BLaER1 (cell line): ENCODE results near the gene FAM174C.

Source experiments
- H3K27ac ChIP-seq: shearing (Covaris generic); formaldehyde crosslinking; 2 replicates; pipeline ENCODE4 v1.8.1; 2022
- H3K27me3 ChIP-seq: shearing (Covaris generic); formaldehyde crosslinking; 2 replicates; pipeline ENCODE4 v1.8.1; 2022
- H3K36me3 ChIP-seq: shearing (Covaris generic); formaldehyde crosslinking; 2 replicates; pipeline ENCODE4 v1.8.1; 2022
- H3K4me1 ChIP-seq: shearing (Covaris generic); formaldehyde crosslinking; 2 replicates; pipeline ENCODE4 v1.8.1; 2022
- H3K4me2 ChIP-seq: shearing (Covaris generic); formaldehyde crosslinking; 2 replicates; pipeline ENCODE4 v1.8.1; 2022
- H3K4me3 ChIP-seq: shearing (Covaris generic); formaldehyde crosslinking; 2 replicates; pipeline ENCODE4 v1.8.1; 2022
- H3K9ac ChIP-seq: shearing (Covaris generic); formaldehyde crosslinking; 2 replicates; pipeline ENCODE4 v1.8.1; 2022
- H3K9me3 ChIP-seq: shearing (Covaris generic); formaldehyde crosslinking; 2 replicates; pipeline ENCODE4 v1.8.1; 2022
- H4K20me1 ChIP-seq: shearing (Covaris generic); formaldehyde crosslinking; 2 replicates; pipeline ENCODE4 v1.8.1; 2022
- Cebpa-rat ChIP-seq: shearing (Covaris generic); IDR thresholded peaks from 2 replicates; pipeline ENCODE4 v1.8.1; 2022

FAM174C gene

DNA sequence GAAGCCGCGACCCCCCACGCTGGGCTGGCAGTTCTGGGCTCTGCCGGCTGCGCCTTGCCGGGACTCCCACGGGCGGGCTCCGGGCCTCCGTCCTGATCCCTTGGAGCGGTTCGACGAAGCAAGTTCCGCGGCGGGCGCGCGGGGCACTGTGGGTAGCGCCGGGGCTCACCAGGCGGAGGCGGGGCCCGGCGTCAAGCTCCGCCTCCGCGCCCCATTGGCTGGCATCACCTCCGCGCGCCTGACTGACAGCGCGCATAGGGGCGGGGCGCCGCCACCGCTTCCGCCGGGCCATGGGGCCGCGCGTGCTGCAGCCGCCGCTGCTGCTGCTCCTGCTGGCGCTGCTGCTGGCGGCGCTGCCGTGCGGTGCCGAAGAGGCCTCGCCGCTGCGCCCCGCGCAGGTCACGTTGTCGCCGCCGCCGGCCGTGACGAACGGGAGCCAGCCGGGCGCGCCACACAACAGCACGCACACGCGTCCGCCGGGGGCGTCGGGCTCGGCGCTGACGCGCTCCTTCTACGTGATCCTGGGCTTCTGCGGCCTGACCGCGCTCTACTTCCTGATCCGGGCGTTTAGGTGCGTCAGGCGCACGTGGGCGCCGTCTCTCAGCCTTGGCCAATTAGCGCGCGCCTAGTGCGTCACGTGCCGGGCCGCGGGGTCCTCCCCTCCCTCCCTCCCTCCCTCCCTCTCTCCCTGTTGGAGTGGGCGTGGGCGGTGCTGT is at the start of gene FAM174C:
FAM174C (plus strand) TSS at position 271 of the 716 bp plus-strand sequence; CDS start at position 291, 20 bp downstream.
- Histone ChIP-seq H3K9ac (peak within 1 kb of the TSS; percentile 95), H3K27me3 (no peaks in the 10 kb centered on the region), H3K9me3 (no peaks in the 10 kb centered on the region), H3K4me1 (peaks cover 71% of the 10 kb centered on the region), H3K27ac (peak within 1 kb of the TSS; percentile 99), H4K20me1 (peaks cover 80% of the 10 kb centered on the region), H3K36me3 (peaks cover 75% of the 10 kb centered on the region), H3K4me3 (peak within 1 kb of the TSS; percentile 80), H3K4me2 (peak within 1 kb of the TSS; percentile 100)
- no peak for TF ChIP-seq Cebpa-rat

DNA sequence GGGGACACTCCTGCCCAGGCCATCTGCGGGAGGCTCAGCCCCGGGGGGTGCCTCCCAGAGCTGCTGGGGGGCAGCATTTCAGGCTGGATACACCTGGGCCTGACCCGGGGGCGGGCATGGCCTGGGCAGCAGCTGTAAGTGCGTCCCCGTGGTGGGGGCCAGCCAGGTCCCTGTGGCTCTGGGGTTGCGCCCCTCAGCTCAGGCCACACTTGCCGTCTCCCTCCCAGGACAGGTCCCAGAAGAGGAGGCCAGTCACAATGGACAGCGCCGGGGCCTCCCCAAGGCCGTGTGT is 49.2 kb upstream of the FAM174C start:
- Histone ChIP-seq H4K20me1 (peaks cover 68% of the 10 kb centered on the region), H3K27me3 (no peaks in the 10 kb centered on the region), H3K4me3 (no peak overlapping the region), H3K4me1 (peaks cover 11% of the 10 kb centered on the region), H3K27ac (no peak overlapping the region), H3K4me2 (no peak overlapping the region), H3K9ac (no peak overlapping the region), H3K36me3 (peaks cover 80% of the 10 kb centered on the region), H3K9me3 (no peaks in the 10 kb centered on the region)
- no peak for TF ChIP-seq Cebpa-rat

DNA sequence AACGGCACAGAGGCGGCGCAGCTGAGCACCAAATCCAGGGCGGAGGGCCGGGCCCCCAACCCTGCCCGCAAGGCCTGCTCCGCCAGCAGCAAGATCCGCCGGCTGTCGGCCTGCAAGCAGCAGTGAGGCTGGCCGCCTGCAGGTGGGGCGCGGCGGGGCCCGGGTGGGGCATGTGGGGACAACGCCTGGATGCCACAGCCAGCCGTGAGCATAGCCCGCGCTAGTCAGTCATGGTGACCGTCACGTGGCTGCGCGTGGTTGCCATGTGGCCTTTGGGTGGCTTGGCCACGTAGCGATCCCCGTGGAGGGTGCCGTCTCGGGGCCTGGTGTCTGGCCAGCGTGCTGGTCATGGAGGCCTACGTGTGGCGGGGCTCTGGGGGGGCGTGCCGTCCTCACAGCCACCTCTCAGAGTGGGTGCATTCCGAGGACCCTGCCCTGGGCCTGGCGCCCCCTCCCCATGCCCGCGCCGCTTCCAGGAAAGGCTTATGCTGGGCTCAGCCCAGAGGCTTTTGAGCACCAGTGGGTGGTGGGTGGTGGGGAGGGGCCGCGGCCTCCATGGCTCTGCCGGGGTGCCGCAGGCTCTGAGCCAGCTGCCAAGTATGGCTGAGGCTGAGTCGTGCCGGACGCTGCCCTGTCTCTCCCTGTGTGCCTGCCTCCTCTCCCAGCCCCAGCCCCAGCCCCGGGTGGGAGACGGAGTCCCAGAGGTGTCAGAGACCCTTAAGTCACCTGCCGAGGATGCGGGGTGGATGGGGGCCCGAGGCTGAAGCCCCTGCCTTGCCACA is 48.6 kb upstream of the FAM174C start:
- Histone ChIP-seq H3K4me3 (no peak overlapping the region), H3K36me3 (peaks cover 74% of the 10 kb centered on the region), H3K4me2 (no peak overlapping the region), H4K20me1 (peaks cover 62% of the 10 kb centered on the region), H3K27ac (no peak overlapping the region), H3K27me3 (no peaks in the 10 kb centered on the region), H3K9me3 (no peaks in the 10 kb centered on the region), H3K9ac (no peak overlapping the region), H3K4me1 (peaks cover 11% of the 10 kb centered on the region)
- no peak for TF ChIP-seq Cebpa-rat

GRCh38 chr19:1227304-1228054 is 47.9 kb upstream of the FAM174C start:
- no peaks in the 10 kb centered on the region for H3K9me3 ChIP-seq
- no peak for TF ChIP-seq Cebpa-rat
- no peak overlapping the region for H3K4me2 ChIP-seq
- peaks cover 67% of the 10 kb centered on the region for H3K36me3 ChIP-seq
- H3K4me1 ChIP-seq, result peaks cover 14% of the 10 kb centered on the region
- peaks cover 55% of the 10 kb centered on the region for H4K20me1 ChIP-seq
- no peak overlapping the region for H3K27ac ChIP-seq
- H3K27me3 ChIP-seq, result no peaks in the 10 kb centered on the region
- H3K4me3 ChIP-seq, result no peak overlapping the region
- no peak overlapping the region for H3K9ac ChIP-seq

GRCh38 chr19:1228161-1228957 is 47.0 kb upstream of the FAM174C start:
- Histone ChIP-seq H3K9ac (no peak overlapping the region), H3K4me1 (peaks cover 8% of the 10 kb centered on the region; the same call in 1 of the 2 replicates), H3K36me3 (peaks cover 58% of the 10 kb centered on the region), H3K4me2 (no peak overlapping the region), H3K27me3 (no peaks in the 10 kb centered on the region), H3K27ac (no peak overlapping the region), H3K4me3 (no peak overlapping the region), H4K20me1 (peaks cover 52% of the 10 kb centered on the region), H3K9me3 (no peaks in the 10 kb centered on the region)
- TF ChIP-seq Cebpa-rat, result no peak

DNA sequence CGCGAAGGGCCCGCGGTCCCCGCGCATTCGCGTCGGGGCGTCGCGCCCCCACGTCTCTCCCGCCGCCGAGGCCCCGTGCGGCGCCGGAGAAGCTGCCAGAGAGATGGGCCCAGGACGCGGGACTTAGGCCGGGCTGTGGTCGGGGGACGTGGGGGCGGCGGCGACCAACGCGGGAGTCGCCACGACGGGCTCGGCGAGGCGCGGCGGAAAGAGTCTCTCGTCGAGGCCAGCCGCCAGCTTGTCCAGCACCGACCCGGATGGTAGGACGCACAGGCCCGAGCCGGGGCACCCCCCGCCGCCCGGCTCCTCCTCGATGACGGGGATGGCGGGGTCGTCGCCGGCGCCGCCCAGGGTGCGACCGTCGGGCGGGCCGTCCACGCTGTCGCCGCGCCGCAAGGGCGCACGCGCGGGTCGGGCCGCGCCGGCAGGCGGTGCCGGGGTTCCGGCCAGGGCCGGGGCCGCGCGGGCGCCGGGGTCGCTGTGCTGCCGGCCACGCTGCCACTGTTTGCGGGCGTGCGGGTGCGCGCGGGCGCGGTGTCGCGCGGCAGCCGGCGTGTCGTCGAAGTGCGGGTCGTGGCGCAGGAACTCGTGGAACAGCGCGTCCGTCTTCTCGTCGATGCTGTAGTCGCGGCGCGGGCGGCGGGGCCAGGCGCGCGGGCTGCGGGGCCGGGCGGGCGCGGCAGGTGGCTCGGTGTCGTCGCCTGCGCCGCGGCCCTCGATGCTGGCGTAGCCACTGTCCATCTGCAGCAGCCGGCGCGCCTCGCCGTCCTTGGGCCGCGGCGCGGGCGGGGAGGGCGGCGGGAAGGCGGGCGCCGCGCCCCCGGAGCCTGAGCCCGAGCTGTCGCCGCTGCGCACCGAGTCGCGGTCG is 46.0 kb upstream of the FAM174C start:
- no peak for TF ChIP-seq Cebpa-rat
- no peak overlapping the region for H3K9ac ChIP-seq
- H3K36me3 ChIP-seq, result peaks cover 49% of the 10 kb centered on the region

DNA sequence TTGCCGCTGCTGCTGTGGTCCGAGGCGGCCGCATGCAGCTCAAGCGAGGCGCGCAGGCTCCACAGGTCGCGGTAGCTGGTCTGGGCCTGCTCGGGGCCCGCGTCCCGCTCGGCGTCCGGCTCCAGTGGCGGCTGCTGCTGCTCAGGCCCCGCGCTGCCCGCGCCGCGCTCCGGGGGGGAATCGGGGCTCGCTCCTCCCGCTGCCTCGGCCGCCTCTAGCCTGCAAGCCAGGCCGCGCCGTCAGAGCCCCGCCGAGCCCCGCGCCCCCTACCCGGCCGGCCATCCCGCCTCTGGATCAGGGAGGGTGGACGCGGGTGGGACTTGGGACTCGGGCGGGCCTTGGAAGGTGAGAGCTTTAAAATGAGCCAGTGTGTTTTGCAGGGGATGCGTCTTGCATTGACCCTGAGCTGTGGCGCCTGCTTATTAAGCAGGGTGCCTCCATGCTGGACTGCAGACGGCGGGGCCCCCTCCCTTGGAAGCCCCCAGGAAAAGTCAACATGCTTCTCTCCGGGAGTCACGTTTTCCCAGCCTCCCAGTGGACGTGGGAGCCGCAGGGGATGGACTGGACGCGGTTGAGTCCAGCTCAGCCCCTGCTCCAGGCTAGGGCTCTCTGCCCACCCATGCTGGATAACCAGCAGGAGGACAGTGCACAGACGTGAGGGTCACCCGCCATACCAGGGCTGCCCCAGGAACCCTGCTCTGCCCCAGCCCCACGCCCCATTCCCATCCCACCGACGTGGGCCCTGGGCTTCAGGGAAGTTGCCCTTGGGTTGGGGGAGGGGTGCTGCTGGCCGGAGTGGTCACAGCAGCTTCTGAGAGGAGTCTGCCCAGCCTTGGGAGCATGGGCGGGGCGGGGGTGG is 45.2 kb upstream of the FAM174C start:
- peaks cover 5% of the 10 kb centered on the region for H3K27me3 ChIP-seq
- no peak overlapping the region for H3K4me2 ChIP-seq
- H3K27ac ChIP-seq, result no peak overlapping the region
- H3K4me3 ChIP-seq, result no peak overlapping the region
- no peaks in the 10 kb centered on the region for H3K9me3 ChIP-seq
- peaks cover 8% of the 10 kb centered on the region; the same call in 1 of the 2 replicates for H3K4me1 ChIP-seq
- H4K20me1 ChIP-seq, result peaks cover 36% of the 10 kb centered on the region
- H3K36me3 ChIP-seq, result peaks cover 40% of the 10 kb centered on the region
- H3K9ac ChIP-seq, result no peak overlapping the region
- TF ChIP-seq Cebpa-rat, result no peak

More for the DNA sequence above, 46.0 kb upstream of the FAM174C start:
- Histone ChIP-seq H3K4me2 (no peak overlapping the region), H3K4me1 (peaks cover 8% of the 10 kb centered on the region; the same call in 1 of the 2 replicates), H3K4me3 (no peak overlapping the region), H3K9me3 (no peaks in the 10 kb centered on the region), H3K27me3 (no peaks in the 10 kb centered on the region), H4K20me1 (peaks cover 44% of the 10 kb centered on the region), H3K27ac (no peak overlapping the region)
